Vagina (tissue), 2 donors: Measurements from ENCODE around the gene CENPU. TPM values are rescaled to one million over a fixed set of nuclear protein-coding genes. Genes with fewer than 3 reads are reported as not detected.
"Not testable (repeated sequence)": the region's sequence is repeated elsewhere in the genome, so short reads cannot be mapped to it uniquely, and the experiment has no call there.

Experiments
- DNase-seq, 2 donors: peaks; one replicate each; pipeline ENCODE4 v3.0.0-alpha.2; 2017; ENCODE audit errors: extremely low spot score in 2 of 2
- H3K27ac ChIP-seq: fragments of 200-600 bp; sonication (generic); one replicate; pipeline ENCODE4 v1.5.1; 2019
- H3K27me3 ChIP-seq: fragments of 200-600 bp; sonication (generic); one replicate; pipeline ENCODE4 v1.5.1; 2019
- H3K36me3 ChIP-seq, 2 donors: fragments of 200-600 bp; sonication (generic); one replicate each; pipeline ENCODE4 v1.5.1; 2017 to 2019
- H3K4me1 ChIP-seq: fragments of 200-600 bp; sonication (generic); one replicate; pipeline ENCODE4 v1.5.1; 2019
- H3K4me3 ChIP-seq, 2 donors: fragments of 200-600 bp; sonication (generic); 1 replicate in 1 of 2; 2 replicates in 1 of 2; pipeline ENCODE4 v1.5.1; 2016 to 2019
- H3K9me3 ChIP-seq: fragments of 200-600 bp; sonication (generic); one replicate; pipeline ENCODE4 v1.5.1; 2019
- CTCF ChIP-seq, 3 experiments: fragments of 450-650 bp in 2 of 3; fragments of 200-600 bp in 1 of 3; sonication (generic) in 1 of 3; IDR thresholded peaks; one replicate each; pipeline ENCODE4 v1.5.1; 2017 to 2019; ENCODE audit warnings: antibody characterized with exemption in 3 of 3, mild to moderate bottlenecking in 2 of 3, moderate library complexity in 2 of 3
- POLR2A ChIP-seq, 2 donors: fragments of 450-650 bp; IDR thresholded peaks; one replicate each; pipeline ENCODE4 v1.6.1; 2017; ENCODE audit warnings: antibody characterized with exemption in 2 of 2, mild to moderate bottlenecking in 2 of 2, moderate library complexity in 2 of 2
- POLR2AphosphoS5 ChIP-seq, 2 donors: sonication (generic); formaldehyde crosslinking; IDR thresholded peaks; one replicate each; pipeline ENCODE4 v1.9.0; 2017; ENCODE audit warnings: antibody characterized with exemption in 2 of 2, mild to moderate bottlenecking in 2 of 2, low read depth in 1 of 2; ENCODE audit not compliant: insufficient read depth in 1 of 2
- intact Hi-C: fragments of 100-400 bp; cut with DNase I; formaldehyde crosslinking; loops from one replicate; pipeline ENCODE4 v1.15.1; 2023
- total RNA-seq: library from RNA; depleted of rRNA; stranded (reverse); fragments of >200 nt; gene quantifications from one replicate; pipeline ENCODE4 v1.2.3, GENCODE V29; 2016

CENPU gene
- total RNA-seq, 1 donor from 2014 or later, result 5.2 TPM

DNA sequence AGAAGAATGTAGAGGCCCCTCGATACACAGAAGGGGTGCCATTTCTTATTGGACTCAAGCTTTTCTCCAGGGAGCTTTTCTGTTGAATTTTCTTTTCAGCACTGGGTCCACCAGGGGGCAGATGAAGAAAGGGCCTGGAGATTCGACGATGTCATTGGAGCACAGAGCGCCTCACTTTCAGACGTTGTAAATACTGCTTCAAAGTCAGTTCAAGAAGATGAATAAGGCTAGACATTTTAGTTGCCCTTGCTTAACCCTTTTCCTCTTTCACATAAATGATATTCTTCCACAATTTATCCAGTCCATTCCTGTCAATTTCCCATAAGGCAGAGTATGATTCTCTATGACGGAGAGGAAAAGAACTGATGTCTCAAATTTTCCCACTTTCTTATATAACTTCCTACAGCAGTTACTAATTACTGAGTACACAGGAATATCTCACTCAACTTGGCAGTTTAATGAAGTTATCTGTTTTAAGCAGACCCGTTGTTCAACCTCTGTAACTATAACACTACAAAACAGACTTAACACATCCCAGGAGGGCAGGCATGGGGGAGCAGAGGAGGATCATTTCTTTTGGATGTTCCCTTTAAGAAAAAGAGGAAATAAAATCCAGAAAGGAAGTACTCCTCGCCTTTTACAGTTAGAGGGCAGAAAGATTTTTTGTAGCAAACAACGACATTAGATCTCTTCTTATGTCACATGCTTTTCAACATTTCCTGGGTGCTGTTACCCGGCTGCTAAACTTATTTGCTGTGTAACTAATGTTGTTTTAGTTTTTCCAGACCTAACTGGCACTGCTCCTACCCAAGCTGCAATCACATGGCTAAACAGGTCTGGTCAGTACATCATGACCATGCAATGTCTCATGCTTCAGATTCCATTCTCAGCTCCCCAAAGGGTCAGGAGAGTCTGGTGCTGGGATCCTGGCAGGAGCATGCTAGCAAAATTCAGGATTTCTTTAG is 12.2 kb upstream of the CENPU start:
- DNase-seq, result peak in 1 of 2 donors; percentile 93
- intact Hi-C loops, result loop anchor here (5.0 to 10.0 kb wide), 2 partner anchors 81 to 239 kb away; partner anchors contain the start of gene ACSL1
- H3K4me3 ChIP-seq, result no peak overlapping the region
- no peaks in the 10 kb centered on the region for H3K36me3 ChIP-seq
- no peaks in the 10 kb centered on the region for H3K9me3 ChIP-seq
- H3K27me3 ChIP-seq, result no peaks in the 10 kb centered on the region
- peak overlapping the region; percentile 77 for H3K27ac ChIP-seq
- H3K4me1 ChIP-seq, result peaks cover 47% of the 10 kb centered on the region
- TF ChIP-seq POLR2AphosphoS5 (IDR thresholded peaks at IDR 0.05; ENCODE audit: insufficient read depth in 1 of 2, low read depth in 1 of 2) (peak in 1 of 2 donors; percentile 64), CTCF (IDR thresholded peaks at IDR 0.05) (peak; percentile 65 to 89 (median 85)), POLR2A (IDR thresholded peaks at IDR 0.05) (no peak)

GRCh38 chr4:184744236-184744635 is 10.3 kb upstream of the CENPU start:
- no peak for DNase-seq
- H3K4me1 ChIP-seq, result peaks cover 41% of the 10 kb centered on the region

GRCh38 chr4:184743650-184744049 is 9.8 kb upstream of the CENPU start:
- no peaks in the 10 kb centered on the region for H3K36me3 ChIP-seq
- TF ChIP-seq CTCF (IDR thresholded peaks at IDR 0.05), result no peak
- TF ChIP-seq POLR2A (IDR thresholded peaks at IDR 0.05), result no peak
- no peak for TF ChIP-seq POLR2AphosphoS5 (IDR thresholded peaks at IDR 0.05; ENCODE audit: insufficient read depth in 1 of 2, low read depth in 1 of 2)
- intact Hi-C loops, result loop anchor here (10.0 kb wide), 1 partner anchor 241 kb away; no protein-coding TSS in a partner anchor
- H3K27me3 ChIP-seq, result no peaks in the 10 kb centered on the region
- H3K4me3 ChIP-seq, result no peak overlapping the region
- no peak overlapping the region for H3K27ac ChIP-seq
- no peak for DNase-seq
- H3K4me1 ChIP-seq, result peaks cover 35% of the 10 kb centered on the region
- no peaks in the 10 kb centered on the region for H3K9me3 ChIP-seq

More at GRCh38 chr4:184744236-184744635, 10.3 kb upstream of the CENPU start:
- no peak for TF ChIP-seq CTCF (IDR thresholded peaks at IDR 0.05)
- TF ChIP-seq POLR2AphosphoS5 (IDR thresholded peaks at IDR 0.05; ENCODE audit: insufficient read depth in 1 of 2, low read depth in 1 of 2), result no peak
- TF ChIP-seq POLR2A (IDR thresholded peaks at IDR 0.05), result no peak
- Histone ChIP-seq H3K4me3 (no peak overlapping the region), H3K9me3 (no peaks in the 10 kb centered on the region), H3K27ac (no peak overlapping the region), H3K36me3 (no peaks in the 10 kb centered on the region), H3K27me3 (no peaks in the 10 kb centered on the region)
- intact Hi-C loops, result loop anchor here (10.0 kb wide), 1 partner anchor 241 kb away; no protein-coding TSS in a partner anchor

DNA sequence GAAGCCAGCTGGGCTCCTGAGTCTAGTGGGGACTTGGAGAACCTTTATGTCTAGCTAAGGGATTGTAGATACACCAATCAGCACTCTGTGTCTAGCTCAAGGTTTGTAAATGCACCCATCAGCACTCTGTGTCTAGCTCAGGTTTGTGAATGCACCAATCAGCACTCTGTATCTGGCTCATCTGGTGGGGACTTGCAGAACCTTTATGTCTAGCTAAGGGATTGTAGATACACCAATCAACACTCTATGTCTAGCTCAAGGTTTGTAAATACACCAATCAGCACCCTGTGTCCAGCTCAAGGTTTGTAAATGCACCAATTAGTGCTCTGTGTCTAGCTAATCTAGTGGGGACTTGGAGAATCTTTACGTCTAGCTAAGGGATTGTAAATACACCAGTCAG is 7.8 kb upstream of the CENPU start:
- DNase-seq, H3K4me3 ChIP-seq, H3K27ac ChIP-seq, H3K36me3 ChIP-seq, H3K9me3 ChIP-seq, H3K27me3 ChIP-seq: not testable (repeated sequence)
- intact Hi-C loops, result loop anchor here (10.0 kb wide), 1 partner anchor 243 kb away; no protein-coding TSS in a partner anchor
- H3K4me1 ChIP-seq, result peaks cover 15% of the 10 kb centered on the region

GRCh38 chr4:184740980-184741391 is 7.1 kb upstream of the CENPU start:
- no peak overlapping the region for H3K4me3 ChIP-seq
- intact Hi-C loops, result loop anchor here (10.0 kb wide), 1 partner anchor 244 kb away; no protein-coding TSS in a partner anchor

DNA sequence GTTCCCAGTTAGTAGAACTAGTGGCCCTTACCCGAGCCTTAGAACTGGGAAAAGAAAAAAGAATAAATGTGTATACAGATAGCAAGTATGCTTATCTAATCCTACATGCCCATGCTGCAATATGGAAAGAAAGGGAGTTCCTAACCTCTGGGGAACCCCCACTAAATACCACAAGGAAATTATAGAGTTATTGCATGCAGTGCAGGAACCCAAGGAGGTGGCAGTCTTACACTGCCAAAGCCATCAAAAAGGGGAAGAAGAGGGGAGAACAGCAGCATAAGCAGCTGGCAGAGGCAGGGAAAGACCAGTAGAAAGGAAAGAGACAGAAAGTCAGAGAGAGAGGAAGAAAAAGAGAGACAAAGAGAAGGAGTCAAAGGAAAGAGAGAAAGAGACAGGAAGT is 5.7 kb upstream of the CENPU start:
- not testable (repeated sequence) for H3K36me3 ChIP-seq, DNase-seq, H3K9me3 ChIP-seq, H3K27ac ChIP-seq, H3K27me3 ChIP-seq, H3K4me3 ChIP-seq, H3K4me1 ChIP-seq
- intact Hi-C loops, result loop anchor here (10.0 kb wide), 1 partner anchor 95 kb away; the partner anchor contains the start of genes CASP3 and PRIMPOL

More at GRCh38 chr4:184740980-184741391, 7.1 kb upstream of the CENPU start:
- Histone ChIP-seq H3K27me3 (no peaks in the 10 kb centered on the region), H3K4me1 (peaks cover 8% of the 10 kb centered on the region), H3K36me3 (no peaks in the 10 kb centered on the region), H3K27ac (no peak overlapping the region), H3K9me3 (no peaks in the 10 kb centered on the region)
- TF ChIP-seq POLR2A (IDR thresholded peaks at IDR 0.05) (no peak), POLR2AphosphoS5 (IDR thresholded peaks at IDR 0.05; ENCODE audit: insufficient read depth in 1 of 2, low read depth in 1 of 2) (no peak), CTCF (IDR thresholded peaks at IDR 0.05) (no peak)
- no peak for DNase-seq
